ENCODE measurements around the gene COTL1.
A peak's percentile ranks its signal among the peaks of the same experiment; 100 is the strongest.

Gene COTL1

GRCh38 chr16:84617791-84618580 lies at the start of gene COTL1:
COTL1 (minus strand) TSS chr16:84618078; CDS start chr16:84617914, 164 bp downstream.
- H3K4me1 ChIP-seq (ENCODE audit: control insufficient read depth in 1 of 2, insufficient read depth in 2 of 2, low read length in 2 of 2), result peaks cover 12 to 44% of the 10 kb centered on the region in 2 donors
- no peaks in the 10 kb centered on the region for H3K9me3 ChIP-seq (ENCODE audit: control insufficient read depth in 1 of 2, low read length in 2 of 2)
- H3K27me3 ChIP-seq (ENCODE audit: low read depth, low read length), result no peaks in the 10 kb centered on the region
- no peaks in the 10 kb centered on the region for H3K36me3 ChIP-seq (ENCODE audit: control insufficient read depth in 1 of 2, insufficient read depth in 2 of 2, low read length in 2 of 2)
- peak within 1 kb of the TSS; percentile 77 to 87 for H3K4me3 ChIP-seq (ENCODE audit: low read depth in 1 of 2, low read length in 2 of 2)
- peak within 1 kb of the TSS; percentile 51 for H3K27ac ChIP-seq (ENCODE audit: low read length)

GRCh38 chr16:84665843-84666242 lies 48.0 kb upstream of the COTL1 start:
- Histone ChIP-seq H3K9me3 (ENCODE audit: control insufficient read depth in 1 of 2, low read length in 2 of 2) (no peaks in the 10 kb centered on the region), H3K36me3 (ENCODE audit: control insufficient read depth in 1 of 2, insufficient read depth in 2 of 2, low read length in 2 of 2) (peaks cover 32 to 56% of the 10 kb centered on the region in 2 donors), H3K4me1 (ENCODE audit: control insufficient read depth in 1 of 2, insufficient read depth in 2 of 2, low read length in 2 of 2) (peaks cover 0 to 8% of the 10 kb centered on the region in 2 donors), H3K27me3 (ENCODE audit: low read depth, low read length) (no peaks in the 10 kb centered on the region), H3K27ac (ENCODE audit: low read length) (no peak overlapping the region), H3K4me3 (ENCODE audit: low read depth in 1 of 2, low read length in 2 of 2) (no peak overlapping the region)

- Histone ChIP-seq H3K4me3 (ENCODE audit: low read depth in 1 of 2, low read length in 2 of 2) (no peak overlapping the region), H3K4me1 (ENCODE audit: control insufficient read depth in 1 of 2, insufficient read depth in 2 of 2, low read length in 2 of 2) (peaks cover 0 to 8% of the 10 kb centered on the region in 2 donors), H3K27ac (ENCODE audit: low read length) (no peak overlapping the region), H3K27me3 (ENCODE audit: low read depth, low read length) (no peaks in the 10 kb centered on the region), H3K36me3 (ENCODE audit: control insufficient read depth in 1 of 2, insufficient read depth in 2 of 2, low read length in 2 of 2) (peaks cover 35 to 61% of the 10 kb centered on the region in 2 donors), H3K9me3 (ENCODE audit: control insufficient read depth in 1 of 2, low read length in 2 of 2) (no peaks in the 10 kb centered on the region)
These were observed 47.5 kb upstream of the COTL1 start for GRCh38 chr16:84665359-84665758.

GRCh38 chr16:84663433-84664101 lies 45.7 kb upstream of the COTL1 start:
- no peak overlapping the region for H3K4me3 ChIP-seq (ENCODE audit: low read depth in 1 of 2, low read length in 2 of 2)
- no peaks in the 10 kb centered on the region for H3K9me3 ChIP-seq (ENCODE audit: control insufficient read depth in 1 of 2, low read length in 2 of 2)
- H3K27me3 ChIP-seq (ENCODE audit: low read depth, low read length), result no peaks in the 10 kb centered on the region
- peaks cover 50 to 77% of the 10 kb centered on the region in 2 donors for H3K36me3 ChIP-seq (ENCODE audit: control insufficient read depth in 1 of 2, insufficient read depth in 2 of 2, low read length in 2 of 2)
- H3K4me1 ChIP-seq (ENCODE audit: control insufficient read depth in 1 of 2, insufficient read depth in 2 of 2, low read length in 2 of 2), result peaks cover 0 to 8% of the 10 kb centered on the region in 2 donors
- H3K27ac ChIP-seq (ENCODE audit: low read length), result no peak overlapping the region

GRCh38 chr16:84662471-84662870 lies 44.6 kb upstream of the COTL1 start:
- H3K27ac ChIP-seq (ENCODE audit: low read length), result no peak overlapping the region
- H3K36me3 ChIP-seq (ENCODE audit: control insufficient read depth in 1 of 2, insufficient read depth in 2 of 2, low read length in 2 of 2), result peaks cover 59 to 81% of the 10 kb centered on the region in 2 donors

GRCh38 chr16:84661418-84662060 lies 43.7 kb upstream of the COTL1 start:
- Histone ChIP-seq H3K36me3 (ENCODE audit: control insufficient read depth in 1 of 2, insufficient read depth in 2 of 2, low read length in 2 of 2) (peaks cover 59 to 90% of the 10 kb centered on the region in 2 donors), H3K27me3 (ENCODE audit: low read depth, low read length) (no peaks in the 10 kb centered on the region), H3K9me3 (ENCODE audit: control insufficient read depth in 1 of 2, low read length in 2 of 2) (no peaks in the 10 kb centered on the region), H3K4me1 (ENCODE audit: control insufficient read depth in 1 of 2, insufficient read depth in 2 of 2, low read length in 2 of 2) (no peaks in the 10 kb centered on the region), H3K27ac (ENCODE audit: low read length) (no peak overlapping the region), H3K4me3 (ENCODE audit: low read depth in 1 of 2, low read length in 2 of 2) (no peak overlapping the region)

More at GRCh38 chr16:84662471-84662870, 44.6 kb upstream of the COTL1 start:
- Histone ChIP-seq H3K27me3 (ENCODE audit: low read depth, low read length) (no peaks in the 10 kb centered on the region), H3K4me1 (ENCODE audit: control insufficient read depth in 1 of 2, insufficient read depth in 2 of 2, low read length in 2 of 2) (peaks cover 0 to 3% of the 10 kb centered on the region in 2 donors), H3K9me3 (ENCODE audit: control insufficient read depth in 1 of 2, low read length in 2 of 2) (no peaks in the 10 kb centered on the region), H3K4me3 (ENCODE audit: low read depth in 1 of 2, low read length in 2 of 2) (no peak overlapping the region)

GRCh38 chr16:84660973-84661372 lies 43.1 kb upstream of the COTL1 start:
- Histone ChIP-seq H3K36me3 (ENCODE audit: control insufficient read depth in 1 of 2, insufficient read depth in 2 of 2, low read length in 2 of 2) (peaks cover 59 to 90% of the 10 kb centered on the region in 2 donors), H3K27ac (ENCODE audit: low read length) (no peak overlapping the region), H3K9me3 (ENCODE audit: control insufficient read depth in 1 of 2, low read length in 2 of 2) (no peaks in the 10 kb centered on the region), H3K27me3 (ENCODE audit: low read depth, low read length) (no peaks in the 10 kb centered on the region), H3K4me1 (ENCODE audit: control insufficient read depth in 1 of 2, insufficient read depth in 2 of 2, low read length in 2 of 2) (no peaks in the 10 kb centered on the region), H3K4me3 (ENCODE audit: low read depth in 1 of 2, low read length in 2 of 2) (no peak overlapping the region)

GRCh38 chr16:84659656-84660300 lies 41.9 kb upstream of the COTL1 start:
- Histone ChIP-seq H3K4me3 (ENCODE audit: low read depth in 1 of 2, low read length in 2 of 2) (no peak overlapping the region), H3K27me3 (ENCODE audit: low read depth, low read length) (no peaks in the 10 kb centered on the region), H3K9me3 (ENCODE audit: control insufficient read depth in 1 of 2, low read length in 2 of 2) (no peaks in the 10 kb centered on the region), H3K4me1 (ENCODE audit: control insufficient read depth in 1 of 2, insufficient read depth in 2 of 2, low read length in 2 of 2) (no peaks in the 10 kb centered on the region), H3K27ac (ENCODE audit: low read length) (no peak overlapping the region), H3K36me3 (ENCODE audit: control insufficient read depth in 1 of 2, insufficient read depth in 2 of 2, low read length in 2 of 2) (peaks cover 55 to 81% of the 10 kb centered on the region in 2 donors)

- no peak overlapping the region for H3K4me3 ChIP-seq (ENCODE audit: low read depth in 1 of 2, low read length in 2 of 2)
- H3K27me3 ChIP-seq (ENCODE audit: low read depth, low read length), result no peaks in the 10 kb centered on the region
- no peak overlapping the region for H3K27ac ChIP-seq (ENCODE audit: low read length)
- H3K4me1 ChIP-seq (ENCODE audit: control insufficient read depth in 1 of 2, insufficient read depth in 2 of 2, low read length in 2 of 2), result no peaks in the 10 kb centered on the region
- peaks cover 54 to 70% of the 10 kb centered on the region in 2 donors for H3K36me3 ChIP-seq (ENCODE audit: control insufficient read depth in 1 of 2, insufficient read depth in 2 of 2, low read length in 2 of 2)
- H3K9me3 ChIP-seq (ENCODE audit: control insufficient read depth in 1 of 2, low read length in 2 of 2), result no peaks in the 10 kb centered on the region
These were observed 40.8 kb upstream of the COTL1 start for GRCh38 chr16:84658690-84659089.

GRCh38 chr16:84657229-84657837 lies 39.5 kb upstream of the COTL1 start:
- Histone ChIP-seq H3K4me3 (ENCODE audit: low read depth in 1 of 2, low read length in 2 of 2) (no peak overlapping the region), H3K9me3 (ENCODE audit: control insufficient read depth in 1 of 2, low read length in 2 of 2) (no peaks in the 10 kb centered on the region), H3K27me3 (ENCODE audit: low read depth, low read length) (no peaks in the 10 kb centered on the region), H3K27ac (ENCODE audit: low read length) (no peak overlapping the region), H3K4me1 (ENCODE audit: control insufficient read depth in 1 of 2, insufficient read depth in 2 of 2, low read length in 2 of 2) (no peaks in the 10 kb centered on the region), H3K36me3 (ENCODE audit: control insufficient read depth in 1 of 2, insufficient read depth in 2 of 2, low read length in 2 of 2) (peaks cover 45 to 62% of the 10 kb centered on the region in 2 donors)
